Activated naive CD4-positive, alpha-beta T cell treated with anti-CD3 and anti-CD28 coated beads for 36 hours (primary cell): ENCODE results near the gene MBOAT7. TPM values are rescaled to one million over a fixed set of nuclear protein-coding genes. Genes with fewer than 3 reads are reported as not detected.

ENCODE experiments used
- CTCF ChIA-PET: fragments of 350-600 bp; sonication (Branson Sonifier 250); formaldehyde crosslinking; loops from one replicate; lab custom pipeline; 2021; ENCODE audit warnings: antibody characterized with exemption; lab: Charles Lee
- DNase-seq: peaks from one replicate; pipeline ENCODE4 v3.0.0-alpha.2; 2020
- H3K27ac Mint-ChIP-seq: one replicate; pipeline ENCODE4 v1.8.0; 2021; ENCODE audit warnings: mild to moderate bottlenecking, mixed read lengths
- H3K27me3 Mint-ChIP-seq: one replicate; pipeline ENCODE4 v1.8.0; 2021; ENCODE audit warnings: low read depth, mixed read lengths
- H3K36me3 Mint-ChIP-seq: one replicate; pipeline ENCODE4 v1.8.0; 2021; ENCODE audit warnings: low read depth, mixed read lengths
- H3K4me1 Mint-ChIP-seq: one replicate; pipeline ENCODE4 v1.8.0; 2021; ENCODE audit warnings: low read depth, mixed read lengths
- H3K4me3 Mint-ChIP-seq: one replicate; pipeline ENCODE4 v1.8.0; 2021; ENCODE audit warnings: mild to moderate bottlenecking, moderate library complexity, mixed read lengths
- H3K9me3 Mint-ChIP-seq: one replicate; pipeline ENCODE4 v1.8.0; 2021; ENCODE audit warnings: mixed read lengths
- intact Hi-C: fragments of 100-400 bp; cut with micrococcal nuclease; formaldehyde crosslinking; loops from one replicate; pipeline ENCODE4 v1.15.1; 2023
- total RNA-seq, 2 experiments: library from RNA; stranded (reverse); gene quantifications; one replicate each; pipeline ENCODE4 v1.2.3, GENCODE V29; 2021

MBOAT7 gene
- total RNA-seq, 2 experiments from 2014 or later, result 33.7 to 36.1 TPM

DNA sequence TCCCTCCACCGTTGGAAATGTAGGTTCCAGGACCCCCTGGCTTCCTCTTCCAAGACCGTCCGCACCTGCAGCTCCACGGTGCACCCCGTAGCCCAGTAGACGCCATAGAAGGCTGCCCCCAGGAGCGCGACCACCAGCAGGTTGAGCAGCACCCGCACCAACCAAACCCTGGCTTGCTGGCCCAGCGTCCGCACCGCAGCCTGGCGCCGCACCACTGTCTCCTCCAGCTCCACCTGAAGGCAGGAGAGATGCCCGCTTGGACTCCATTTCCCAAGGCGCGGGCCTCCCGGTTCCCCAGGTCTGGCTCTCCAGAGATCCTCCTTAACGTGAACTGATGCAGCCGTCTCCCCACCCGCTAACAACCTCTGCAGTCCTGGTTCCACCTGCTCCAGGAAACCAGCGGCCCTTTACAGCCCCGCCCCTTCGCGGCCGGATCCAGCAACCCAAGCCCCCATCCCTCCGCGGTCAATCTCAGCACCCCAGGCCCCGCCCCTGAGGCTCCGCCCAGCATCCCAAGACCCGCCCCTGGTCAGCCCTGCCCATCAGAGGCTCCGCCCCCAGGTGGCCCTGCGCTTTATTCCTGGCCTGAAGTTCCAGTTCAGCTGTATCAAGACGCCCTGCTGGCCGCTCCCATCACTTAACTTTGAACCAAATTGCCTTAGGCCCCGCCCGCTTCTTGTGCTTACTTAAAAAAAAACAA, 24.9 kb downstream of the MBOAT7 start:
- peak; percentile 56 for DNase-seq
- Mint-ChIP-seq H3K36me3 (peaks cover under 1% of the 10 kb centered on the region), H3K4me1 (peaks cover 42% of the 10 kb centered on the region), H3K9me3 (no peaks in the 10 kb centered on the region), H3K27ac (no peak overlapping the region), H3K27me3 (peaks cover 9% of the 10 kb centered on the region), H3K4me3 (peak overlapping the region; percentile 38)
- CTCF ChIA-PET, result interaction anchor here (0.9 kb wide), 1 partner anchor 25 kb away, joined by 4 read pairs; the partner anchor contains the start of gene MBOAT7
- intact Hi-C loops, result loop anchor here (10.0 kb wide), 1 partner anchor 280 kb away; the partner anchor contains the start of gene LENG8

DNA sequence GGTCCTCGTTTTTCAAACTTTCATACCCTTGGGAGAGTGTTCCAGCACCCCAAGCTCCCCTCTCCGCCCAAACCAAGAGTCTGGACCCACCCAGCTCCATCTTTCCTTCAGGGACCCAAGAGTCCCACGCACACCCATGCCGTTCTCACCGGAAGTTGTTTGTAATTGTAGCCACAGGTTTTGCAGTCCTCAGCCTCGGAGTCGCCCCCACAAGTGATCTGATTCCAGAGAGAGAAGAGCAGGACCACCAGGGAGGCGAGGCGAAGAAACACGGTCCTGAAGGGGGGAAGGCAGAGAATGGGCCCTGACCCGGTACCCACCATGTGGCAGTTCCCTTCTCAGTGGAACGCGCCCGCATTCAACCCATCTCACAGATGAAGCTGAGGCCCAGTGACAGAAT, 26.5 kb downstream of the MBOAT7 start:
- Mint-ChIP-seq H3K27ac (no peak overlapping the region), H3K4me1 (peaks cover 45% of the 10 kb centered on the region)
- CTCF ChIA-PET, result no interaction called here

GRCh38 chr19:54162241-54162805, 27.1 kb downstream of the MBOAT7 start:
- Mint-ChIP-seq H3K4me3 (peak overlapping the region; percentile 74), H3K27ac (no peak overlapping the region)

More for the DNA sequence above, 26.5 kb downstream of the MBOAT7 start:
- Mint-ChIP-seq H3K27me3 (peaks cover 9% of the 10 kb centered on the region), H3K36me3 (peaks cover 5% of the 10 kb centered on the region), H3K9me3 (no peaks in the 10 kb centered on the region), H3K4me3 (no peak overlapping the region)
- no peak for DNase-seq
- intact Hi-C loops, result loop anchor here (10.0 kb wide), 1 partner anchor 282 kb away; the partner anchor contains the start of gene LENG8

GRCh38 chr19:54160854-54161253, 28.5 kb downstream of the MBOAT7 start:
- H3K4me3 Mint-ChIP-seq, result peak overlapping the region; percentile 100
- CTCF ChIA-PET, result interaction anchor here (0.6 kb wide), 1 partner anchor 24 kb away, joined by 3 read pairs; no protein-coding TSS in a partner anchor
- no peak overlapping the region for H3K27ac Mint-ChIP-seq
- H3K36me3 Mint-ChIP-seq, result peaks cover 13% of the 10 kb centered on the region
- H3K27me3 Mint-ChIP-seq, result peaks cover 9% of the 10 kb centered on the region
- peaks cover 54% of the 10 kb centered on the region for H3K4me1 Mint-ChIP-seq
- no peak for DNase-seq
- no peaks in the 10 kb centered on the region for H3K9me3 Mint-ChIP-seq
- intact Hi-C loops, result loop anchor here (10.0 kb wide), 1 partner anchor 284 kb away; the partner anchor contains the start of gene LENG8

More at GRCh38 chr19:54162241-54162805, 27.1 kb downstream of the MBOAT7 start:
- intact Hi-C loops, result loop anchor here (10.0 kb wide), 1 partner anchor 282 kb away; the partner anchor contains the start of gene LENG8
- H3K36me3 Mint-ChIP-seq, result peaks cover 5% of the 10 kb centered on the region
- H3K27me3 Mint-ChIP-seq, result peaks cover 9% of the 10 kb centered on the region
- H3K4me1 Mint-ChIP-seq, result peaks cover 45% of the 10 kb centered on the region
- H3K9me3 Mint-ChIP-seq, result no peaks in the 10 kb centered on the region
- CTCF ChIA-PET, result no interaction called here
- peak; percentile 89 for DNase-seq

DNA sequence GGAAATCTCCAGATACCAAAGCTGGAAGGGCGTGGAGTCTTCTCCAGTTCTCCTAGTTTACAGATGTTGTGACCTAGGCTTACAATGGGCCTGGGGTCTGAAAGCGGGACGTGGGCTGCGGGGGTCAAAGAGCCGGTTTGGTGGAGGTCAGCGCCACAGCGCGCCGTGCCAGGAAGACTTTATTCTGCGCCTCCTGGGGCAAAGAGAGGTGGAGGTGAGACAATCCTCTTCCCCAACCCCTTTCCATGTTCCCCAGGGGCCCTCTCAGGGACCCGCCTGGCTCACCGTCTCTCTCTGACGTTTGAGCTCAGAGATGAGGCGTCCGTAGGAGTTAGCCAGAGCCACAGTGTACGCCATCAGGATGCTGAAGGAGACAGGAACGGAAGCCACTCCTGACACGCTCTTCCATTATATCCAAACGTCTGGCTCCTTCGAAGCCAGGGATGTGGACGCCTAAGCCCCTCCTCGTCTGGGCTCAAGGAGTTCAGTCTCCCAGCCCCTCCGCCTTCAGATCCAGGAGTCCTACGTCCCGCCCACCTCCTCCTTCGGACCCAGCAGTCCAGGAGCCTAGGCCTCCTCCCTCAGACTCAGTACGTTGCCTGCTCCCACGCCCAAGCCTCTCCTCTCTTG, 29.1 kb downstream of the MBOAT7 start:
- peak; percentile 21 for DNase-seq
- H3K9me3 Mint-ChIP-seq, result no peaks in the 10 kb centered on the region
- H3K27ac Mint-ChIP-seq, result peak overlapping the region; percentile 92
- H3K27me3 Mint-ChIP-seq, result peaks cover 9% of the 10 kb centered on the region
- intact Hi-C loops, result loop anchor here (10.0 kb wide), 1 partner anchor 285 kb away; the partner anchor contains the start of gene LENG8
- peaks cover 56% of the 10 kb centered on the region for H3K4me1 Mint-ChIP-seq
- H3K4me3 Mint-ChIP-seq, result peak overlapping the region; percentile 100
- CTCF ChIA-PET, result interaction anchor here (0.9 kb wide), 1 partner anchor 29 kb away, joined by 7 read pairs; the partner anchor contains the start of gene MBOAT7
- peaks cover 14% of the 10 kb centered on the region for H3K36me3 Mint-ChIP-seq

DNA sequence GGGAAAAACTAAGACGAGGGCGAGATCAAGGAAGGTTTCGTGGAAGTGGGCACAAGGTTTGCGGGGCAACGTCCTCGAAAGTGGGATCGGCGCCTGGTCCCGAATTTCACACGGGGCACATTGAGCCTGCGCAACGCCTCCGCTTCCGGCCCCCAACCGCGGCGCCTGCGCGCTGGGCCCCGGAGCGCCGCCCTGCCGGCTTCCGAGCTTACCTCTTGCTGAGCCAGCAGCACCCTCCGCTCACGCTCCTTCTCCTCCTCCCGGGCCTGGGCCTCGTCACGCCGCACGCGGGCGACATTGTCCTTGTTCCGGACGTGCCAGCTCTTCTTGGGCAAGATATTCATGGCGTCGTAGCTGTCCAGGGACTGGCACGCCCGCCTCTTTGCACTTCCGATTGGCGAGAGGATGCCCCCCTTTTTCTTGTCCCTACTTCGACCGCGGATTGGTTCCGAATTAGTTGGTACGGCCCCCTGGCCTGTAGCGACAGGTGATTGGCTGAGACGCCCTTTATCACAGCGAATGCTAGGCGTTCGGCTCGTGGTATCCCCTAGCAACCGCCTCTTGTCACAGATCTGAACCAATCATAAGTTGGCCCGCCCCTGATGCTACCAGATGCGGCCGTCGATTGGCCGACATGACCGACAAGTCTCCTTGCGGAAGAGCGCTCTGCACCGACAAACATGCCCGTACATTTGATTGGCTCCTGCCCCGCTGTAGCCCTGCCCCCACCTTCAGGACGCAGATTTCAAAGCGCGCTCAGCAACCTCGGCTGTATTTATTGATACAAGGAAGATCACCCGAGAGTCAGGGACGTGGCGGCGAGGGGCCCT, 29.8 kb downstream of the MBOAT7 start, which contains the start of gene LENG1:
TSS of gene LENG1 (minus strand) at position 370 of the 830 bp plus-strand sequence. CDS start at position 344, 26 bp downstream.
- Mint-ChIP-seq H3K4me1 (peaks cover 58% of the 10 kb centered on the region), H3K4me3 (peak within 1 kb of the TSS; percentile 100), H3K27me3 (peaks cover 7% of the 10 kb centered on the region), H3K9me3 (no peaks in the 10 kb centered on the region), H3K36me3 (peaks cover 20% of the 10 kb centered on the region), H3K27ac (peak within 1 kb of the TSS; percentile 99)
- CTCF ChIA-PET, result interaction anchor here (0.9 to 1.1 kb wide), 2 partner anchors 16 to 30 kb away, joined by 3 to 7 read pairs; partner anchors contain the start of gene MBOAT7
- intact Hi-C loops, result loop anchor here (1.0 to 10.0 kb wide), 7 partner anchors 22 to 305 kb away; partner anchors contain the start of genes CNOT3, LENG8, NDUFA3 and PRPF31
- peak; percentile 100 for DNase-seq

GRCh38 chr19:54158812-54159351, 30.5 kb downstream of the MBOAT7 start:
- Mint-ChIP-seq H3K27ac (peak overlapping the region; percentile 99), H3K9me3 (no peaks in the 10 kb centered on the region), H3K36me3 (peaks cover 25% of the 10 kb centered on the region)

GRCh38 chr19:54156953-54157352, 32.4 kb downstream of the MBOAT7 start:
- no peak overlapping the region for H3K4me3 Mint-ChIP-seq
- DNase-seq, result no peak
- no peaks in the 10 kb centered on the region for H3K9me3 Mint-ChIP-seq
- intact Hi-C loops, result no loop called here
- H3K27me3 Mint-ChIP-seq, result no peaks in the 10 kb centered on the region
- H3K27ac Mint-ChIP-seq, result peak overlapping the region; percentile 56
- peaks cover 32% of the 10 kb centered on the region for H3K36me3 Mint-ChIP-seq
- peaks cover 58% of the 10 kb centered on the region for H3K4me1 Mint-ChIP-seq
- CTCF ChIA-PET, result no interaction called here

More at GRCh38 chr19:54158812-54159351, 30.5 kb downstream of the MBOAT7 start:
- intact Hi-C loops, result loop anchor here (1.0 kb wide), 6 partner anchors 22 to 305 kb away; partner anchors contain the start of genes CNOT3, NDUFA3, PRPF31 and TFPT
- CTCF ChIA-PET, result interaction anchor here (0.6 to 1.1 kb wide), 3 partner anchors 15 to 298 kb away, joined by 3 read pairs; partner anchors contain the start of gene MYADM
- Mint-ChIP-seq H3K4me3 (peak overlapping the region; percentile 100), H3K4me1 (peaks cover 58% of the 10 kb centered on the region), H3K27me3 (peaks cover 2% of the 10 kb centered on the region)
- peak; percentile 51 for DNase-seq

GRCh38 chr19:54156490-54156889, 32.9 kb downstream of the MBOAT7 start:
- Mint-ChIP-seq H3K36me3 (peaks cover 35% of the 10 kb centered on the region), H3K27ac (peak overlapping the region; percentile 56)

DNA sequence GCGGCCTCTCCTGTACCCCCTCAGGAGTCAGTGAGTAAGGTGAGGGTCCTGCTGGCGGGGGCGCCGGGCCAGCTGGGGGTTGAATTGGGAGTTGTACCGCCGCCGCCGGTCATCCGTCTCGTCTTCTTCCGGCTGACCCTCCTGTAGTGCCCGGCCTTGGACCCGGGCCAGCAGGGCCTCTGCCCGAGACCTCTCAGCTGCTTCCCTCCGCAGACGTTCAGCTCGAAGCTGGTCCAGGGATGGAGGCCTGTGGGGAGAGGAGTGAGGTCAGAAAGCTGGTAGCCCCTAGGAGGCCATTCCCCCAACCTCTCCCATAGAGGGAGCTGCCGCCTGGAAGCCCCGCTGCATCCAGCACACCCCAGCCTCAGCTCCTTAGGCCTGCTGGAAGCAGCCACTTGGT, 33.7 kb downstream of the MBOAT7 start:
- H3K4me3 Mint-ChIP-seq, result no peak overlapping the region
- CTCF ChIA-PET, result no interaction called here
- no peak overlapping the region for H3K27ac Mint-ChIP-seq

More at GRCh38 chr19:54156490-54156889, 32.9 kb downstream of the MBOAT7 start:
- no peak overlapping the region for H3K4me3 Mint-ChIP-seq
- H3K27me3 Mint-ChIP-seq, result no peaks in the 10 kb centered on the region
- no peak for DNase-seq
- intact Hi-C loops, result no loop called here
- peaks cover 54% of the 10 kb centered on the region for H3K4me1 Mint-ChIP-seq
- H3K9me3 Mint-ChIP-seq, result no peaks in the 10 kb centered on the region
- CTCF ChIA-PET, result no interaction called here

More for the DNA sequence above, 33.7 kb downstream of the MBOAT7 start:
- Mint-ChIP-seq H3K4me1 (peaks cover 50% of the 10 kb centered on the region), H3K27me3 (no peaks in the 10 kb centered on the region), H3K36me3 (peaks cover 40% of the 10 kb centered on the region), H3K9me3 (no peaks in the 10 kb centered on the region)
- intact Hi-C loops, result no loop called here
- no peak for DNase-seq
